Inferior parietal cortex (tissue), 1 donor: ENCODE data around the gene MYL11.

Experiments
- DNase-seq: peaks from one replicate; pipeline ENCODE4 v3.0.0-alpha.2; 2016; ENCODE audit errors: extremely low spot score

The MYL11 gene

DNA sequence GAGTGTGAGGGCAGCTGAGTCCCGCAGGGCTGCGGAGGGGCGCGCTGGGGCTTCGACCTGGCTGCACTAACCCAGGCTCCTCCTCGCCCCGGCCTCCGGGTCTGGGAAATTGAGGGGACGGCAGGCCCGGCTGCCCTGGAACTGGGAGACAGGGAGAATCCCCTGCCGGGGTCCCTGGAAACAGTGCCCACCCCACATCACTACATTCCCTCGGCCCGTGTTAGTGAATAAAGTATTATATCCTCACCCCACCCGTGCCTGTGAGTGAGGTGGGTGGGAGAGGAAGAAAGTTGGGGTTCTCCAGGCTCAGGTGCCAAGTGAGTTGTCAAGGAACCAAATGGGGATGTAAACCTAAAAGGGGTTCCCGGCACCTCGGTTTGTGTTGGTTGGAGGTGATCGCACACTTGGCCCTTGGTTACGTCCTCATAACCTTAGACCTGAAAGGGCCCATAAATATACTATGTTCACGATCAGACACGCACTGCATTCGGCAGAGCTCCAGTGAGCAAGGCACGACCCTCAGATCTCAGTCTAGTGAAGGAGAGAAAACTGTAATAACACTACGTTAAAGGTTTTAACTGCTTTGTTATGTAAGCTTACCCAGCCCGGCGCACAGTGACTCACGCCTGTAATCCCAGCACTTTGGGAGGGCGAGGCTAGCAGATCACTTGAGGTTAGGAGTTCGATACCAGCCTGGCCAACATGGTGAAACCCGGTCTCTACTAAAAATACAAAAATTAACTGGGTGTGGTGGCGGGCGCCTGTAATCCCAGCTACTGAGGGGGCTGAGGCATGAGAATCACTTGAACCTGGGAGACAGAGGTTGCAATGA lies 44.0 kb downstream of the MYL11 start:
- DNase-seq = no peak

- no peak for DNase-seq
Observed at GRCh38 chr16:30421010-30421409, 46.4 kb downstream of the MYL11 start.
